K562 (cell line): ENCODE results near the gene FRMD5. TPM values are rescaled to one million over a fixed set of nuclear protein-coding genes. Genes with fewer than 3 reads are reported as not detected.

ENCODE experiments used
- ATAC-seq: fragments of 200-7000 bp; cut with Tn5 transposase; 3 replicates; pipeline ENCODE4 v1.9.1; 2020; ENCODE audit warnings: moderate library complexity
- BruUV-seq: library from RNA; stranded (reverse); fragments of 400-500 nt; replicated peaks from 2 replicates; lab custom pipeline; 2021; lab: Mats Ljungman, UMichigan
- CTCF ChIA-PET: fragments of 300-600 bp; formaldehyde crosslinking; extraction: SDS; loops from one replicate; lab custom pipeline; 2021; ENCODE audit warnings: low intra/inter-chr PET ratio; lab: Yijun Ruan, JAX
- POLR2A ChIA-PET: fragments of 300-600, 350-650 bp; sonication (Branson Sonifier 250); formaldehyde crosslinking; extraction: SDS; loops from one replicate; lab custom pipeline; 2021; ENCODE audit warnings: antibody characterized with exemption, inconsistent platforms; lab: Yijun Ruan, JAX
- DNase-seq, 4 experiments: peaks; one replicate each; pipeline versions ENCODE4 v3.0.0 to v3.0.0-alpha.2; 2011 to 2018; ENCODE audit warnings: low spot score in 3 of 4, mixed read lengths in 3 of 4; ENCODE audit errors: extremely low read depth in 1 of 4
- FAIRE-seq: peaks from 2 replicates; lab custom pipeline; 2011; peaks lifted over from hg19 to GRCh38; lab: Jason Lieb, UNC
- H2AFZ ChIP-seq: 2 replicates; pipeline ENCODE4 v1.6.0; 2011; ENCODE audit warnings: low read depth, low read length, control low read depth, inconsistent platforms
- H3K27ac ChIP-seq: fragments of 200-600 bp; 3 replicates; pipeline ENCODE4 v1.8.0; 2011; ENCODE audit warnings: low read depth, mild to moderate bottlenecking, control low read depth, inconsistent platforms, low read length, moderate library complexity, mixed read lengths; ENCODE audit errors: extremely low read depth
- H3K27me3 ChIP-seq, 2 experiments: fragments of 300-600 bp in 1 of 2; 2 replicates in 1 of 2; 3 replicates in 1 of 2; pipeline versions ENCODE4 v1.6.0 to v1.8.0; 2011; ENCODE audit warnings: inconsistent platforms in 2 of 2, low read length in 2 of 2, mild to moderate bottlenecking in 1 of 2, mixed read lengths in 1 of 2, moderate library complexity in 1 of 2; ENCODE audit not compliant: control insufficient read depth in 2 of 2, insufficient read depth in 2 of 2
- H3K36me3 ChIP-seq: fragments of 300-600 bp; 3 replicates; pipeline ENCODE4 v1.8.0; 2011; ENCODE audit warnings: mild to moderate bottlenecking, low read length, inconsistent platforms; ENCODE audit not compliant: control insufficient read depth, insufficient read depth
- H3K4me1 ChIP-seq, 2 experiments: fragments of 200-600 bp in 1 of 2; replicated peaks in 1 of 2; 2 replicates in 1 of 2; 3 replicates in 1 of 2; pipeline versions ENCODE4 v1.5.1 to v1.8.0; 2011; ENCODE audit warnings: inconsistent platforms in 2 of 2, low read length in 2 of 2, mild to moderate bottlenecking in 1 of 2, mixed read lengths in 1 of 2, moderate library complexity in 1 of 2; ENCODE audit not compliant: control insufficient read depth in 2 of 2, insufficient read depth in 2 of 2
- H3K4me2 ChIP-seq: 2 replicates; pipeline ENCODE4 v1.6.1; 2011; ENCODE audit warnings: low read length, control low read depth, inconsistent platforms, mixed read lengths; ENCODE audit not compliant: insufficient read depth
- H3K4me3 ChIP-seq: fragments of 200-600 bp; sonication (generic), shearing (Covaris generic); 2 replicates; pipeline ENCODE4 v1.5.1; 2016; ENCODE audit warnings: control low read depth, inconsistent platforms
- H3K79me2 ChIP-seq: fragments of 200-600 bp; 3 replicates; pipeline ENCODE4 v1.8.0; 2011; ENCODE audit warnings: low read length, inconsistent platforms; ENCODE audit not compliant: control insufficient read depth, insufficient read depth
- H3K9ac ChIP-seq, 2 experiments: 2 replicates each; pipeline versions ENCODE4 v1.6.0 to v1.6.1; 2011; ENCODE audit warnings: low read depth in 2 of 2, low read length in 2 of 2, control low read depth in 1 of 2, inconsistent platforms in 1 of 2, mild to moderate bottlenecking in 1 of 2, mixed read lengths in 1 of 2; ENCODE audit not compliant: insufficient read depth in 1 of 2
- H3K9me1 ChIP-seq: one replicate; pipeline ENCODE4 v1.6.0; 2011; ENCODE audit warnings: inconsistent platforms, mild to moderate bottlenecking, low read length, moderate library complexity; ENCODE audit not compliant: control insufficient read depth, insufficient read depth
- H3K9me3 ChIP-seq: replicated peaks from 2 replicates; pipeline ENCODE4 v1.5.1; 2011; ENCODE audit warnings: low read depth, low read length, inconsistent platforms; ENCODE audit not compliant: control insufficient read depth, insufficient read depth
- H4K20me1 ChIP-seq: replicated peaks from 2 replicates; pipeline ENCODE4 v1.6.1; 2011; ENCODE audit warnings: low read length, inconsistent platforms, mixed read lengths; ENCODE audit not compliant: control insufficient read depth, insufficient read depth
- MAFF ChIP-seq: IDR thresholded peaks from 2 replicates; pipeline ENCODE4 v1.6.1; 2012; ENCODE audit warnings: low read length, improper control_type of control experiment
- RAD51 ChIP-seq: fragments of 450-650 bp; IDR thresholded peaks from 2 replicates; pipeline ENCODE4 v1.7.1; 2016; ENCODE audit warnings: low read depth, mild to moderate bottlenecking, borderline replicate concordance
- RNF2 ChIP-seq: sonication (generic); IDR thresholded peaks from 2 replicates; pipeline ENCODE4 v1.6.1; 2016
- ZC3H8 ChIP-seq: fragments of 450-650 bp; IDR thresholded peaks from 2 replicates; pipeline ENCODE4 v1.6.1; 2017
- ZFP36 ChIP-seq: fragments of 150-350 bp; IDR thresholded peaks from 2 replicates; pipeline ENCODE4 v1.6.1; 2018; ENCODE audit warnings: low read length, low read depth; ENCODE audit not compliant: partially characterized antibody
- ZKSCAN1 ChIP-seq: fragments of 150-350 bp; IDR thresholded peaks from 2 replicates; pipeline ENCODE4 v1.6.1; 2016; ENCODE audit warnings: low read depth, low read length
- WGBS: fragments of 100-300 bp; shearing (Covaris generic); methylation state at CpG from one replicate; pipeline ENCODE4 v1.1.6; 2016; ENCODE audit warnings: low coverage, mixed read lengths; ENCODE audit not compliant: insufficient coverage; ENCODE audit errors: missing lambda C conversion rate; 5-methylcytosine and 5-hydroxymethylcytosine counted together
- in situ Hi-C: fragments of 300-500 bp; cut with MboI; formaldehyde crosslinking; loops from 4 replicates; pipeline ENCODE4 v1.15.0; 2018; ENCODE audit warnings: inconsistent platforms, mixed read lengths
- intact Hi-C: fragments of 100-400 bp; cut with micrococcal nuclease; formaldehyde crosslinking; loops from 2 replicates; pipeline ENCODE4 v1.14.2; 2022
- polyA plus RNA-seq, 8 experiments: library from polyadenylated mRNA; depleted of rRNA in 4 of 8; stranded (reverse) in 5 of 8; unstranded in 3 of 8; fragments of >200 nt; fragmentation: Nextera tagmentation in 2 of 8; fragmentation: Illumina TruSeq in 1 of 8; extraction: Ambion mirVana in 2 of 8; extraction: Trizol in 1 of 8; gene quantifications; 2 replicates each; pipeline versions ENCODE4 v1.2.1 to v1.2.3, GENCODE V29; 2011 to 2014; ENCODE audit warnings: inconsistent platforms in 1 of 8, missing spikeins in 1 of 8
- total RNA-seq, 7 experiments: library from RNA; depleted of rRNA in 6 of 7; stranded (reverse); fragments of >200 nt in 6 of 7; fragmentation: Illumina TruSeq in 2 of 7; extraction: Trizol in 2 of 7; gene quantifications; 2 replicates each; pipeline versions ENCODE4 v1.2.1 to v1.2.3, GENCODE V29; 2011 to 2021; ENCODE audit warnings: low replicate concordance in 1 of 7
- TF ChIP-seq, protein P1 (sequence below): fragments of 250-450 bp; sonication (Bioruptor Pico); IDR thresholded peaks from 2 replicates; pipeline ENCODE4 v1.5.0; 2021; ENCODE audit warnings: mild to moderate bottlenecking, moderate library complexity
- TF ChIP-seq, protein P2 (sequence below): fragments of 450-650 bp; formaldehyde crosslinking; IDR thresholded peaks from 2 replicates; pipeline ENCODE4 v1.4.0; 2020; ENCODE audit warnings: mild to moderate bottlenecking, mixed read lengths

FRMD5 gene
- total and polyA plus RNA-seq, 9 of the 15 experiments (the other 6 are each of a cell fraction or from before 2014, with no cell fraction given): 0.13 to 0.38 TPM; not detected in 7

DNA sequence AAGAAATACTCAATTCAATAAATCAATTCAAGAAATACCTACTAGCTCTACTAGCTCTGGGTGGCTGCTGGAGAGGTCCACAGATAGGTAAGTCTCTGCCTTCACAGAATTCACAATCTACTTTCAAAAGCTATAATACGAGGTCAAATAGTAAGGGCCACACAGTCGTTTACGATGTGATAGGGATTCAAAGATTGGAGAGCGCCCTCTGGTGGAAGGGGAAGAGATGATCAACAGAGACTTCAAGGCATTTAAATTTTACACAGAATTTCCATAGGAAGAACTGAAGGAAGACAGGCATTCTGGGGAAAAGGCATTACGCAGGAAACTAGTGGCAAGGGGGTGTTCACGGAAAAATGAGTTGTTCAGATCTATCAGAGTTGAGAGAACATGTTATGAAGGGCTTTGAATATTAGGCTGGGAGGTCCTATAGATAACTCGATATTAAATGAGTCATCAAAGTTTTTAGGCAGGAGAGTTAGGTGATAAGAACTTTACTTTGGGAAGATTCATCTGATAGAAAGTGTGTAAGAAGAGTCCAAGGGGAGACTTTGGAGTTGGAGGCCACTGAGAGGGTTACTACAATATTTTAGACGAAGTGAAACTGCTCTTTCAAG, 128.8 kb downstream of the FRMD5 start (continued):
- TF ChIP-seq ZC3H8 (no peak), ZFP36 (peak; percentile 24), ZKSCAN1 (no peak), MAFF (no peak)

DNA sequence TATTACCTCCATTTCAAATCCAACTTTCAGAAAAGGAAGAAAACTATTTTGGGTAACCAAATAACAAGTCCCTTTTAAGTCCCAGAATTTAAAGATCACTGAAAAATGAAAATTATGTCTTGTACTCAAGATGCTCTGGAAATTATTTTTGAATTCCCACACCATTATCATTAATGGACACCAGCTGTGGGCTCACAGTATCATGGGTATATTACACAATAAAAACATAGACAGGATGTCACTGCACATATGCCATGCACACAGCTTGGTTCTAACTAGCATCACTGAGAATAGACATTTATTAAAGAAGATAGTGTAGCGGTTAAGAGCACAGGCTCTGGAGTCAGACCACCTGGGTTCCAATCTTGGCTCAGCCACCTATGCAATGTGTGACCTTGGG, 130.4 kb downstream of the FRMD5 start:
- intact Hi-C loops: no loop called here
- BruUV-seq: no TSS peak
- H3K4me1 ChIP-seq: no peaks in the 10 kb centered on the region
- no peak for DNase-seq
- H4K20me1 ChIP-seq: no peaks in the 10 kb centered on the region
- WGBS: 0% methylated on average over 1 of the region's 1 CpG
- FAIRE-seq: no peak
- peaks cover 0 to 4% of the 10 kb centered on the region in 2 experiments; a peak in 2 of 5 replicates for H3K27me3 ChIP-seq
- in situ Hi-C loops: no loop called here
- ATAC-seq: no peak
- no peaks in the 10 kb centered on the region for H3K9me3 ChIP-seq
- no peak overlapping the region for H3K27ac ChIP-seq
- no peak overlapping the region for H2AFZ ChIP-seq
- no peaks in the 10 kb centered on the region for H3K79me2 ChIP-seq
- ChIA-PET CTCF (interaction anchor here (0.5 to 3.0 kb wide), 4 partner anchors 126 to 192 kb away, joined by 4 to 32 read pairs (median 12); no protein-coding TSS in a partner anchor), POLR2A (interaction anchor here (0.7 kb wide), 1 partner anchor 10 kb away, joined by 3 read pairs; no protein-coding TSS in a partner anchor)
- H3K4me3 ChIP-seq: no peak overlapping the region
- H3K36me3 ChIP-seq: no peaks in the 10 kb centered on the region
- H3K9me1 ChIP-seq: no peaks in the 10 kb centered on the region
- no peak overlapping the region for H3K9ac ChIP-seq
- H3K4me2 ChIP-seq: no peak overlapping the region
- TF ChIP-seq, protein P1, sequence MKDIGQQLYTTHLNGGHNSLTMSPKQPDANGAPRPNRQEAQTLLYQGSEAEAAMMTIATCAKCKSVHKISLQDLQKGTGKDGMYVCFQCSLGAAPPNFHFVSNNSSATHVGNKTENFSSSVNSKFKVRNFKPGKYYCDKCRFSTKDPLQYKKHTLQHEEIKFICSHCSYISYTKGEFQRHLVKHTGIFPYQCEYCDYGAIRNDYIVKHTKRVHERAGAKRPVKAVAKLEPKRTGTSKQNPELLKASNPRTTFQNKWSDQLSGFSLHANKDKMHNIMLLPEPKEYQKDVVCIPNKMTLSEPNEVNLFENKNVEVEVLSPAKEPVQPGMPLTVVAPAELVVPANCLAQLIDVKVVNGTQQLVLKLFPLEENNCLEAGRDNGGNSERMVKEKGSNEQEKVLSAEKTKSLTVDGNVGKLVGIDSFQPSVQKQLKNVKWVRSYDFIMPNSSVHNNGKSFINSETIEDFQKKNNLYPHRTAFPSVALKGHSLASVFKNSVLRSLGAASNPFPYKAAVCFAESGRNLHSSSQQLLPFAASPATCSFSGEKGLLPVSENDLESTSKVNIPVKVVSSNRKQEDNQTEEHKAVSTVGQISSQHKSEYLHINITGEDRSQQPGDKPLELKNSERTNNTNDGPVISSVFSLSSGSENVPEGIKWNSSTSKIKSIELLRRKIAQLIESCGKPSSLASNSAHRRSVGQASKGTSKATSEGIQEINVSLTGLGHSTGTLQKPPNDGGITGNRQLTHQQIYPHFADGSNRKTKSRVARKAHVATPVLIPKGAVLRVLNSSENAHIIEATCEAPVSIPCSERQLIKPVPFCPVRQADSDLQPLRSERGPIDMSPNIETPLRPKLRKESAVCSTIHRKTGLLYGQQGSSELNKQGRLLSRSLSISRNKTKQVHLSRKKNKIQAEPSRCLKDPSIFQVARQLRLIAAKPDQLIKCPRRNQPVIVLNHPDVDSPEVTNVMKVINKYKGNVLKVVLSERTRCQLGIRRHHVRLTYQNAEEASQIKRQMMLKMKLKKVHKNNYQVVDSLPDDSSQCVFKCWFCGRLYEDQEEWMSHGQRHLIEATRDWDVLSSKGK (CRISPR knock-in tag): no peak
- TF ChIP-seq RNF2: no peak
- TF ChIP-seq RAD51: no peak
- TF ChIP-seq, protein P2, sequence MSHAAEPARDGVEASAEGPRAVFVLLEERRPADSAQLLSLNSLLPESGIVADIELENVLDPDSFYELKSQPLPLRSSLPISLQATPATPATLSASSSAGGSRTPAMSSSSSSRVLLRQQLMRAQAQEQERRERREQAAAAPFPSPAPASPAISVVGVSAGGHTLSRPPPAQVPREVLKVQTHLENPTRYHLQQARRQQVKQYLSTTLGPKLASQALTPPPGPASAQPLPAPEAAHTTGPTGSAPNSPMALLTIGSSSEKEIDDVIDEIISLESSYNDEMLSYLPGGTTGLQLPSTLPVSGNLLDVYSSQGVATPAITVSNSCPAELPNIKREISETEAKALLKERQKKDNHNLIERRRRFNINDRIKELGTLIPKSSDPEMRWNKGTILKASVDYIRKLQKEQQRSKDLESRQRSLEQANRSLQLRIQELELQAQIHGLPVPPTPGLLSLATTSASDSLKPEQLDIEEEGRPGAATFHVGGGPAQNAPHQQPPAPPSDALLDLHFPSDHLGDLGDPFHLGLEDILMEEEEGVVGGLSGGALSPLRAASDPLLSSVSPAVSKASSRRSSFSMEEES (CRISPR knock-in tag): no peak
